ENCODE results near the gene AFAP1L1.

The AFAP1L1 gene

GRCh38 chr5:149322518-149322917 lies 50.9 kb downstream of the AFAP1L1 start:
- H3K36me3 ChIP-seq (ENCODE audit: insufficient read depth, low read length): no peaks in the 10 kb centered on the region
- H3K4me1 ChIP-seq (ENCODE audit: control insufficient read depth, insufficient read depth, low read length): peaks cover 25% of the 10 kb centered on the region
- H3K27me3 ChIP-seq (ENCODE audit: control insufficient read depth, insufficient read depth, low read length): no peaks in the 10 kb centered on the region
- no peak overlapping the region for H3K4me3 ChIP-seq (ENCODE audit: low read length)
- H3K4me2 ChIP-seq (ENCODE audit: low read length): no peak overlapping the region
- H3K9me3 ChIP-seq (replicated peaks; ENCODE audit: low read length): no peaks in the 10 kb centered on the region
- no peak overlapping the region for H3K9ac ChIP-seq (ENCODE audit: low read depth, low read length)

GRCh38 chr5:149323210-149323609 lies 51.6 kb downstream of the AFAP1L1 start:
- Histone ChIP-seq H3K36me3 (ENCODE audit: insufficient read depth, low read length) (no peaks in the 10 kb centered on the region), H3K27me3 (ENCODE audit: control insufficient read depth, insufficient read depth, low read length) (no peaks in the 10 kb centered on the region), H3K4me2 (ENCODE audit: low read length) (no peak overlapping the region), H3K9ac (ENCODE audit: low read depth, low read length) (peak overlapping the region; percentile 38), H3K4me3 (ENCODE audit: low read length) (no peak overlapping the region), H3K4me1 (ENCODE audit: control insufficient read depth, insufficient read depth, low read length) (peaks cover 25% of the 10 kb centered on the region), H3K9me3 (replicated peaks; ENCODE audit: low read length) (no peaks in the 10 kb centered on the region)

GRCh38 chr5:149323621-149324205 lies 52.1 kb downstream of the AFAP1L1 start:
- H3K4me1 ChIP-seq (ENCODE audit: control insufficient read depth, insufficient read depth, low read length): peaks cover 25% of the 10 kb centered on the region

GRCh38 chr5:149324641-149325040 lies 53.0 kb downstream of the AFAP1L1 start:
- H3K4me1 ChIP-seq (ENCODE audit: control insufficient read depth, insufficient read depth, low read length): peaks cover 25% of the 10 kb centered on the region
- H3K9ac ChIP-seq (ENCODE audit: low read depth, low read length): no peak overlapping the region
- H3K9me3 ChIP-seq (replicated peaks; ENCODE audit: low read length): no peaks in the 10 kb centered on the region
- no peak overlapping the region for H3K4me3 ChIP-seq (ENCODE audit: low read length)
- H3K4me2 ChIP-seq (ENCODE audit: low read length): no peak overlapping the region
- no peaks in the 10 kb centered on the region for H3K27me3 ChIP-seq (ENCODE audit: control insufficient read depth, insufficient read depth, low read length)
- H3K36me3 ChIP-seq (ENCODE audit: insufficient read depth, low read length): no peaks in the 10 kb centered on the region

More at GRCh38 chr5:149323621-149324205, 52.1 kb downstream of the AFAP1L1 start:
- H3K4me3 ChIP-seq (ENCODE audit: low read length): no peak overlapping the region
- H3K9me3 ChIP-seq (replicated peaks; ENCODE audit: low read length): no peaks in the 10 kb centered on the region
- no peaks in the 10 kb centered on the region for H3K36me3 ChIP-seq (ENCODE audit: insufficient read depth, low read length)
- no peak overlapping the region for H3K4me2 ChIP-seq (ENCODE audit: low read length)
- peak overlapping the region; percentile 38 for H3K9ac ChIP-seq (ENCODE audit: low read depth, low read length)
- H3K27me3 ChIP-seq (ENCODE audit: control insufficient read depth, insufficient read depth, low read length): no peaks in the 10 kb centered on the region

- Histone ChIP-seq H3K4me3 (ENCODE audit: low read length) (no peak overlapping the region), H3K9ac (ENCODE audit: low read depth, low read length) (no peak overlapping the region), H3K27me3 (ENCODE audit: control insufficient read depth, insufficient read depth, low read length) (no peaks in the 10 kb centered on the region), H3K4me1 (ENCODE audit: control insufficient read depth, insufficient read depth, low read length) (peaks cover 24% of the 10 kb centered on the region), H3K36me3 (ENCODE audit: insufficient read depth, low read length) (no peaks in the 10 kb centered on the region), H3K9me3 (replicated peaks; ENCODE audit: low read length) (no peaks in the 10 kb centered on the region), H3K4me2 (ENCODE audit: low read length) (no peak overlapping the region)
These were observed 53.6 kb downstream of the AFAP1L1 start for GRCh38 chr5:149325166-149325735.

GRCh38 chr5:149325894-149326293 lies 54.2 kb downstream of the AFAP1L1 start:
- Histone ChIP-seq H3K36me3 (ENCODE audit: insufficient read depth, low read length) (no peaks in the 10 kb centered on the region), H3K27me3 (ENCODE audit: control insufficient read depth, insufficient read depth, low read length) (no peaks in the 10 kb centered on the region), H3K4me2 (ENCODE audit: low read length) (no peak overlapping the region), H3K4me1 (ENCODE audit: control insufficient read depth, insufficient read depth, low read length) (peaks cover 18% of the 10 kb centered on the region), H3K9ac (ENCODE audit: low read depth, low read length) (no peak overlapping the region), H3K9me3 (replicated peaks; ENCODE audit: low read length) (no peaks in the 10 kb centered on the region), H3K4me3 (ENCODE audit: low read length) (no peak overlapping the region)

- Histone ChIP-seq H3K4me2 (ENCODE audit: low read length) (no peak overlapping the region), H3K4me1 (ENCODE audit: control insufficient read depth, insufficient read depth, low read length) (peaks cover 12% of the 10 kb centered on the region), H3K9ac (ENCODE audit: low read depth, low read length) (no peak overlapping the region), H3K4me3 (ENCODE audit: low read length) (no peak overlapping the region), H3K9me3 (replicated peaks; ENCODE audit: low read length) (no peaks in the 10 kb centered on the region), H3K27me3 (ENCODE audit: control insufficient read depth, insufficient read depth, low read length) (no peaks in the 10 kb centered on the region), H3K36me3 (ENCODE audit: insufficient read depth, low read length) (no peaks in the 10 kb centered on the region)
These were observed 55.0 kb downstream of the AFAP1L1 start for GRCh38 chr5:149326611-149327010.

GRCh38 chr5:149328177-149328576 lies 56.5 kb downstream of the AFAP1L1 start:
- no peaks in the 10 kb centered on the region for H3K27me3 ChIP-seq (ENCODE audit: control insufficient read depth, insufficient read depth, low read length)
- no peak overlapping the region for H3K9ac ChIP-seq (ENCODE audit: low read depth, low read length)
- no peaks in the 10 kb centered on the region for H3K9me3 ChIP-seq (replicated peaks; ENCODE audit: low read length)
- H3K4me3 ChIP-seq (ENCODE audit: low read length): no peak overlapping the region
- no peak overlapping the region for H3K4me2 ChIP-seq (ENCODE audit: low read length)
- no peaks in the 10 kb centered on the region for H3K36me3 ChIP-seq (ENCODE audit: insufficient read depth, low read length)
- peaks cover 13% of the 10 kb centered on the region for H3K4me1 ChIP-seq (ENCODE audit: control insufficient read depth, insufficient read depth, low read length)

- Histone ChIP-seq H3K4me2 (ENCODE audit: low read length) (peak overlapping the region; percentile 13), H3K27me3 (ENCODE audit: control insufficient read depth, insufficient read depth, low read length) (no peaks in the 10 kb centered on the region), H3K9ac (ENCODE audit: low read depth, low read length) (peak overlapping the region; percentile 8), H3K9me3 (replicated peaks; ENCODE audit: low read length) (no peaks in the 10 kb centered on the region), H3K4me1 (ENCODE audit: control insufficient read depth, insufficient read depth, low read length) (peaks cover 34% of the 10 kb centered on the region), H3K36me3 (ENCODE audit: insufficient read depth, low read length) (no peaks in the 10 kb centered on the region), H3K4me3 (ENCODE audit: low read length) (no peak overlapping the region)
These were observed 62.2 kb downstream of the AFAP1L1 start for GRCh38 chr5:149333711-149334443.

- Histone ChIP-seq H3K4me2 (ENCODE audit: low read length) (no peak overlapping the region), H3K27me3 (ENCODE audit: control insufficient read depth, insufficient read depth, low read length) (no peaks in the 10 kb centered on the region), H3K36me3 (ENCODE audit: insufficient read depth, low read length) (no peaks in the 10 kb centered on the region), H3K9me3 (replicated peaks; ENCODE audit: low read length) (no peaks in the 10 kb centered on the region), H3K4me1 (ENCODE audit: control insufficient read depth, insufficient read depth, low read length) (peaks cover 34% of the 10 kb centered on the region), H3K9ac (ENCODE audit: low read depth, low read length) (no peak overlapping the region), H3K4me3 (ENCODE audit: low read length) (no peak overlapping the region)
These were observed 66.1 kb downstream of the AFAP1L1 start for GRCh38 chr5:149337736-149338135.

GRCh38 chr5:149338364-149338763 lies 66.7 kb downstream of the AFAP1L1 start:
- Histone ChIP-seq H3K9ac (ENCODE audit: low read depth, low read length) (no peak overlapping the region), H3K4me3 (ENCODE audit: low read length) (no peak overlapping the region), H3K36me3 (ENCODE audit: insufficient read depth, low read length) (no peaks in the 10 kb centered on the region), H3K27me3 (ENCODE audit: control insufficient read depth, insufficient read depth, low read length) (no peaks in the 10 kb centered on the region), H3K9me3 (replicated peaks; ENCODE audit: low read length) (no peaks in the 10 kb centered on the region), H3K4me1 (ENCODE audit: control insufficient read depth, insufficient read depth, low read length) (peaks cover 28% of the 10 kb centered on the region), H3K4me2 (ENCODE audit: low read length) (peak overlapping the region; percentile 10)

Measured in skeletal muscle satellite cell (primary cell).